OCI-LY1 (cell line): ENCODE results near the gene KCNIP2.

ENCODE experiments used
- CTCF ChIP-seq: fragments of 200-600 bp; sonication (generic), shearing (Covaris generic); IDR thresholded peaks from 2 replicates; pipeline ENCODE4 v1.5.1; 2017; ENCODE audit warnings: mild to moderate bottlenecking, antibody characterized with exemption, low read length, moderate library complexity, mixed read lengths
- EZH2 ChIP-seq: fragments of 200-600 bp; sonication (generic), shearing (Covaris generic); IDR thresholded peaks from 2 replicates; pipeline ENCODE4 v1.8.0; 2017; ENCODE audit warnings: borderline replicate concordance, mixed run types, mild to moderate bottlenecking, antibody characterized with exemption, low read length, moderate library complexity, mixed read lengths

DNA sequence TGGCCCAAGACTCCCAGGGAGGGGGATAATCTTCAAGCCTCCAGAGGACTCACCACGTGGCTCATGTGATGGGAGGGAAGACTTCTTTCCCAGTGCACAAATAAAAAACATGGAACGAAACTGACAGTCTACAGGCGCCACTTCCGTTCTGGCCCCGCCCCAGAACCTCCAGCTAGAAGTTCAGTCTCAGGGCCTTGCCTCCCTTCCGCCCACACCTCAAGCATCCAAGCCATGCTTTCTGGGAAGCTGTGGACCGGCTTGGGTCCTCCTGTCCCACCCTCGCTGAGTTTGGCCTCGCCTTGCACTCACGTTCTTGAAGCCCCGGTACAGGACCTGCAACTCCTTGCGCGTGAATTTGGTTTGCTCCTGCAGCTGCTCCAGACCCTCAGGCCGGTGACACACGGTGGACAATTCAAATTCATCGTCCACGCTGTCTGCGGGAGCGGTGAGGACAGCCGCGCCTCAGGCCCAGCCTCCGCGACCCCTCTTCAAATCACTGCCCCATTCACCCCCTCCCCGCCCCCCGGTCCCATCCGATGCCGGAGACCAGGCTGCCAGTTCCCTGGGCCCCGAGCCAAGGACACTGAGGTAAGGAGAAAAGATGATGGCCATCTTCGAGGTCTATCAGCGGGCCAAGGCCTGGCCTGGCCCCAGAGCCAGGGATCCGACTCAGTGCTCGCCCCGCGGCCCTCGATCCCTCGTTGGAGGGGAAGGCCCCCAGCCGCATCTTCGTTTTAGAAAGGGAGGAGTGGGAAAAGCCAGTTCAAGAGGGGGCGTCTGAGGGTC, 14.6 kb downstream of the KCNIP2 start:
- TF ChIP-seq CTCF: no peak
- TF ChIP-seq EZH2: no peak
